Measurements from ENCODE around the gene MORN1. TPM values are rescaled to one million over a fixed set of nuclear protein-coding genes. Genes with fewer than 3 reads are reported as not detected.
"Not testable (repeated sequence)": the region's sequence is repeated elsewhere in the genome, so short reads cannot be mapped to it uniquely, and the experiment has no call there.

MORN1 gene
- polyA plus RNA-seq (ENCODE audit: insufficient read length): 6.7 TPM

DNA sequence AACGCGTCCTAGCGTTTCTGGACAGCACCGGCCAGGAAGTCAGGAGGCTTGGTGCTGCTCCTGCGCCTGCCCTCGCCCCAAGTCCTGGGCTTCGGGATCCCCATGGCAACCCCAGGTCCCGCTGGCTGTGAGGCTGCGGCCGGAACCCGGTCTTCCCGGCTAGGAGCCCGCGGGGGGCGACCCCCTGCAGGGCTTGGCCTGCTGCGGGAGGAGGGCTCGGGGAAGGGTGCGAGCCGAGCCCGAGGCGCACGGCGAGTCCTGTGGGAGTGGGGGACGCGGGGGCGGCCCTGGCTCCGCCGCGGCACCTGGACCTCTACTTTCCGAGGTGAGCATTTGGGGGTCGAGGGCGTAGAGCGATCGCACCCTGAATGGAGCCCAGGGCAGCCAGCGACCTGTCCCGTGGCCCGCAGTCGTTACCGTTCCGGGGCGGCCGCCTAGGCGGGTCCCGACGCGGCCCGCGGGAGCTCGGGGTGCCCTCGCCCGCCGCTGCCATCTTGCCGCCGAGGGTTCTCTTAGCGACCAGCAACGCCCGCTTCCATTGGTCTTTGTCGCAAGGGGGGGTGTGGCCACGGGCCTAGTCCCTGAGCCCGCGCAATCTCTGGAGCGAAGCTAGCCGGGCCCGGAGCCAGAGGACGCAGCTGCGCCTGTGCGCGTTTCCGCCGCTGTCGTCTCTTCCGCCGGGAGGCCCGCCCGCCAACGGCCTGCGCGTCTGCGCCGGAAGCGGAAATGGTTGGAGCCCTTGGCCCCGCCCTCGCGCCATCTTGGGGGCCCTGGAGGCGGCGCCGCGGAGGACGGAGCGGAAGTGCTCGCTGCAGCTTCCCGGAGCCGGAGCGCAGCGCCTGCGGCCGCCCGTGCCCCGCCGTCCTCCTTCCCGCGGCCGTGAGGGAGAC lies at the start of gene MORN1, which contains the start of gene RER1:
Gene MORN1 (minus strand): TSS at position 514 of the 890 bp plus-strand sequence. CDS start 21 bp downstream, at position 493.
Gene RER1 (plus strand): TSS at position 801 of the 890 bp plus-strand sequence. CDS start 3,950 bp downstream, outside the sequence.
- peak; percentile 93 for DNase-seq (ENCODE audit: low read depth)

DNA sequence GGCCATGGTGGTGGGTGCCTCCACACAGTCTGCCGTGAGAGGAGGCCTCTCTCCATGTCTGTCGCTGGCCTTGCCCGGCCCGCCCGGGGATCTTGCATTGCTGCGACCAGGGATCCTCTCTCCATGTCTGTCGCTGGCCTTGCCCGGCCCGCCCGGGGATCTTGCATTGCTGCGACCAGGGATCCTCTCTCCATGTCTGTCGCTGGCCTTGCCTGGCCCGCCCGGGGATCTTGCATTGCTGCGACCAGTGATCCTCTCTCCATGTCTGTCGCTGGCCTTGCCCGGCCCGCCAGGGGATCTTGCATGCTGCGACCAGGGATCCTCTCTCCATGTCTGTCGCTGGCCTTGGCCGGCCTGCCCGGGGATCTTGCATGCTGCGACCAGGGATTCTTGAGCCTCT lies 49.0 kb upstream of the MORN1 start:
- DNase-seq (ENCODE audit: low read depth): not testable (repeated sequence)

GRCh38 chr1:2439369-2439768 lies 48.0 kb upstream of the MORN1 start:
- no peak for DNase-seq (ENCODE audit: low read depth)

DNA sequence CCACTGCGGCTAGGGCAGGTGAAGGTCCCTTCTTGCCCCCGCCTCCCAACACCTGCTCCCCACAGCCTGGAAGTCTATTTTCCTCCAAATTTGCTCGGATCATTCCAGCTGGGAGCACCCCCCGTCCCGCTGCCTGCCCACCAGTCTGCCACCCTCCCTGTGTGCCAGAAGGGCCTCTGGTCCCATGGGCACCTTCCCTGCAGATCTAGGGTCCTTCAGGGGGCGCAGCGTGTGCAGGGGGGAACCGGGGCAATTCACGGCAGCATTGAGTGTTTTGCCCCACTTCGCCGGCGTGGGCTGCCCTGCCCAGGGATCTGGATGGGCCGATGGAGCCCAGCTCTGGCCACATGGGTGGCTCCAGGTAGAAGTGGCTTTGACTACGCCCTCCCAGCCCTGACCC lies 47.3 kb upstream of the MORN1 start:
- DNase-seq (ENCODE audit: low read depth): no peak

- no peak for DNase-seq (ENCODE audit: low read depth)
These were observed 46.7 kb upstream of the MORN1 start for GRCh38 chr1:2438038-2438437.

DNA sequence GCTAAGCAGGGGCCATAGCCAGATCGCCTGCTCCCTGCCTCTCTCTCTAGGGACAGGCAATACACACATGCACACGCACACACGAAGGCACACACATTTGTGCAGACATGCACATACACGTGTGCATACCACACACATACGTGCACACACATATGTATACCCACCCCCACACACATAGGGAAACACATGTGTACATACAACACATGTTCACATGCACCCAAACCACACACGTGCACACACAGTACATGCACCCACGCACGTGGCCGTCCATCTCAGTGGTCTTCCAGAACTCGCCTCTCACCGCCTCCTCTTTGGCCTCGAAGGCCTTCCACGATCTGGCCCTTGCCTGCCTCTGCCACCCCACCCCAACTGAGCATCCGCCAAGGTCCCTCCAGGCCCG lies 46.3 kb upstream of the MORN1 start:
- DNase-seq (ENCODE audit: low read depth): no peak

DNA sequence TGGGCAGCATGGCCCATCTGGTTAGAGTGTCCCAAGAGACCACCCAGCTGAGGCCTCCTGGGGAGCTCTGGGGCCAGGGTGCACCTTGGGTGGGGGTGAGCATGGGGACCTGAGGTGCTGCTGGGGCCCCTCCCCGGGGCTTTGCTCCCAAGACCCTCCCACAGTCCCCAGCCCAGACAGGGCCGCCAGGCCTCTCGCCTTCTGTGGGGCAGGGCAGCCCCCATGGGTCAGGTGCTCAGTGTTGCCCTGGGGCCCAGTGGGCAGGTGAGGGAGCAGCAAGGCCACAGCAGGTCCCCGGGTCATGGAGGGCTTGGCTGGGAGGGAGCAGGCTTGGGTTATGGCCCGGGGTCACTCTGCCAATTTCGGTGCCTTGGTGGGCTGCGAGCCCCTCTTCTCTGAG lies 45.5 kb upstream of the MORN1 start:
- no peak for DNase-seq (ENCODE audit: low read depth)

DNA sequence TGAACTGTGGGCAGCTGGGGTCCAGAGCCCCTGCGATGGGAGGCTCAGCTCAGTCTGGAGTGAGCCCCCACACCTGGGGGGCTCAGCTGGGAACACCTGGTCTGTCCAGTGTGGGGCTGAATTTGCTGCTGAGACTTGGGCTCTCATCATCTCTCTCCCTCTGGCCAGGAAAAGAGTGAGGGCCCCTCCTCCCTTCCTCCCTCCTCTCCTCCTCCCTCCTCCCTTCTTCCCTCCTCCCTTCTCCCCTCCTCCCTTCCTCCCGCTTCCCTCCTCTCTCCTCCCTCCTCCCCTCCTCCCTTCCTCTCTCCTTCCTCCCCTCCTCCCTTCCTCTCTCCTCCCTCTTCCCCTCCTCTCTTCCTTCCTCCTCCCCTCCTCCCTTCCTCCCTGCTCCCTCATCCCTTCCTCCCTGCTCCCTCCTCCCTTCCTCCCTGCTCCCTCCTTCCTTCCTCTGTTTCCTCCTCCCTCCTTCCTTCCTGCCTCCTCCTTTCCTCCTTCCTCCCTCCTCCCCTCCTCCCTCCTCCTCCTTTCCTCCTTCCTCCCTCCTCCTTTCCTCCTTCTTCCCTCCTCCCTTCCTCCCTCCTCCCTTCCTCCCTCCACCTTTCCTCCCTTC lies 44.5 kb upstream of the MORN1 start:
- no peak for DNase-seq (ENCODE audit: low read depth)

DNA sequence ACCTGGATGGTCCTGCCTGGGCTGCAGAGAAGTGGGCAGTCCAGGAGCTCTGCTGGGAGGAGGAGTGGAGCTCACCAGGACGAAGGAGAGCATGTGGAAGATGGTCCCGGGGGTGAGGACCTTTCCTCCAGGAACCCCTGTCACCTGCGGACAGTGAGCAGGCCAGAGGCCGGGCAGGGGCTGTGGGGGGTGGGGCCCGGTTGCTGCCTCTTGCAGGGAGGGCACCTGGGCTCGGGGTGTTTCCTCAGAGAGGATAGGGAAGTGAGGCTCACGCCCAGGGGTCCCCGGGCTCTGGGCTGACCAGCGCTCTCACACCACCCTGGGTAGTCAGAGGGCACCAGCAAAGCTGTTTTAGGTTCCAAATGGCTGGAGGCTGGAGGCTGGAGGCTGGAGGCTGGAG lies 43.7 kb upstream of the MORN1 start:
- DNase-seq (ENCODE audit: low read depth): no peak

DNA sequence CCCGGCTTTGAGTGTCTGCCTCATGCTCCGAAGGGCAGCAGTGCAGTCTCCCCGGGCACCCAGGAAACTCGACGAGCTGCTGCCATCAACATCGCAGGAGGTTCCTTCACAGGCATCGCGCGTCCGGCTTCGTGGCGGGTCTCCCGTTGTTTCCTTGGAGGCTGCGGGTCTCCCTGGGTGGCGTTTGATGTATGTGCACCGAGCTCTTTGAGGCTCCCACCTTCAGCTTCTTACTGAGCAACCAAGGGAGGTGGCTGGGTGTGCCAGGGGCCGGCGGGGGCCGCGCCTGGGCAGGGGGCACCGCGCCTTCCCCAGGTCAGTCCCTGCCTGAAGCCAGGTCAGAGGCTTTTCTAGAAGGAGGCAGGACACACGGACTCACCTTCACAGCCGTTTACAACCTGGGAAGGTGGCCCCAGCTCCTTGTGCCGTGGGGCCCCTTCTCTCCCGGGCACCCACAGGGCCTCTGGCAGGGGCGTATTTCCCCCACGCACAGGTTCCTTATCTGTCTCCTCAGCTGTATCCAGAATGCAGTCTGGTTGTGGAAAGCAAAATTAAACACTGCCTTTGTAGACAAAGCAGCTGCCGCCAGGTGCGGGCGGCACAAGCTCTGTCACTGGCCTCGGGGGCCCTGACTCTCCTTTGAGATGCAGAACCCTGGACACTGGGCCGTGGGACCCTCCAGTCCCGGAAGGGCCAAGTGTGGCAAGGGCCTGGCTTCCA lies 42.7 kb upstream of the MORN1 start:
- no peak for DNase-seq (ENCODE audit: low read depth)

- no peak for DNase-seq (ENCODE audit: low read depth)
These were observed 41.8 kb upstream of the MORN1 start for GRCh38 chr1:2433196-2433595.

DNA sequence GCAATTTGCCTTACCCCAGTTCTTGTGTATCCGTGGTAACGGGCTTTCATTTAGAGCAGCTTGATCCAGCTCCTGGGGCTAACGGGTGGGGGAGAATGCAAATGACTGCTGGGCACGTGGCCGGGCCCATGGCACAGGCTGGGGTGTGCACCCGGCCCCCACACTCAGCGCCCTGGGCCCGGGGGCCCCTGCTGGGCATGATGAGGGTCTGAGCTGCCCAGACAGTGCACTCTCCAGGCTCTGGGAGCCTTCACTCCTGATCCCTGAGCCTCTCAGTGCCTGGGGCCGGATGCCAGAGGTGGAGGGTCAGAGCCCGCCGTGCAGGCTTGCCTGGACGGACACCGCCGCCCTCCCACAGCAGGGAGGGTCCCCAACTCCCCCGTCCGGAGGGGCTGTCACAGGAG lies 41.1 kb upstream of the MORN1 start:
- DNase-seq (ENCODE audit: low read depth): no peak

DNA sequence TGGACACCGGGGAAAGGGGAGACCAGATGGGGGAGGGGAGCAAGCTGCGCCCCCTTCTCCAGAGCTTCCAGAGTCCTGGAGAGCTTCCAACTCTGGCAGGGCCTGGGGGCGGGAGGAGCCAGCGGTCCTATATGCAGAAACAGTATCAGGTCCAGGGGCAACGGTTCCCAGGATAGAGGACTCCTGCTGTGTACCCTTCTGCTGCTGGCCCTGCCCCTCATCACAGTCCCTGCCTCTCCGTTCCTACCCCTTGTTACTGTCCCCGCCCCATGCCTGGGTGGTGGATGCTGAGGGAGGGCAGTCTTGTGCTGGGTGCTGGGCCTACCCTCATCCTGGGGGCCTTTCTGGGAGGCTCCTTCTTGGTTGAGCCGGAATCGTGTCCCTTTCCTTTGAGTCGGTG lies 40.2 kb upstream of the MORN1 start:
- DNase-seq (ENCODE audit: low read depth): no peak

GRCh38 chr1:2431103-2431502 lies 39.7 kb upstream of the MORN1 start:
- DNase-seq (ENCODE audit: low read depth): no peak

- DNase-seq (ENCODE audit: low read depth): no peak
These were observed 39.2 kb upstream of the MORN1 start for GRCh38 chr1:2430592-2430973.

- no peak for DNase-seq (ENCODE audit: low read depth)
These were observed 38.6 kb upstream of the MORN1 start for GRCh38 chr1:2429780-2430591.

DNA sequence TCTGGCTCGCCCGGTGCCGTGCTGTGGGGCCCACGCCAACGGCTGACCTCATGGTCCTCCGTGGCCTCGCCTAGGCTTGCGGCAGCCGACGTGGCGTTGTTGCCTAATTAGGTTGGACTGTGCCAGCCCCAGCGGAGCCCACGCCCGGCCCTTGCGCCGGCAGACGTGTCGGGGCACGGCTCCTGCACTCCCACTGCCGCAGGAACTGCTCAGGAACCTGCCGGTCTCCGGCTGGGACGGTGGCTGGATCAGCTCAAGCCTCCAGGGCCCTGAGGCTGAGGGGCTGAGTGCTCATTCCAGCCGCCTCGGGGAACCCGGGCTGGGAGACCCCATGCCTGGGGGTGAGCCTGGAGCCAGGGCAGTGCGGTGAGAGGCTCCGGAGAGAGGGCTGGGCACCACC lies 37.1 kb upstream of the MORN1 start:
- DNase-seq (ENCODE audit: low read depth): no peak

GRCh38 chr1:2427976-2428375 lies 36.6 kb upstream of the MORN1 start:
- DNase-seq (ENCODE audit: low read depth): no peak

DNA sequence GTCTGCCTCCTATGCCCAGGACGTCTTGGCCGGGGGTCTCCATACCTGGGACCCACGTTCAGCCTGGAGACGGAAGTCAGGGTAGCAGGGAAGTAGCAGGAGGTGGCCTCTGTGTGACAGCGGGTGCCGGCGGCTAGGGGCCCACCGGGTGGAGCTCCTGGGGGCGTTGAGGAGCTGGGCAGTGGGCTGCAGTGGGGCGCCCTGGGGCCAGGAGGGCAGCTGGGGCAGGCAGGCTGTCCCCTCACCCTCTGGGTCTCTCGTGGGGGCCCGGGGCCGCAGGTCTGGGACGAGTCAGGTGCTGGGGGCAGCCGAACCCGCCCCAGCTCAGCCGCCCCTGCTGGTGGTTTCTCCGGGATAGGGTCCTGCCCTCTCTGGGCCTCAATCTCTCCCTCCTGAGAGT lies 35.7 kb upstream of the MORN1 start:
- no peak for DNase-seq (ENCODE audit: low read depth)

GRCh38 chr1:2426540-2426939 lies 35.2 kb upstream of the MORN1 start:
- DNase-seq (ENCODE audit: low read depth): no peak

GRCh38 chr1:2425892-2426291 lies 34.5 kb upstream of the MORN1 start:
- no peak for DNase-seq (ENCODE audit: low read depth)

GRCh38 chr1:2422523-2422922 lies 31.2 kb upstream of the MORN1 start:
- no peak for DNase-seq (ENCODE audit: low read depth)
